Astrocyte of the hippocampus (primary cell): ENCODE results near the gene ANK3.

Source experiments
- DNase-seq: peaks from one replicate; pipeline ENCODE4 v3.0.0; 2011; ENCODE audit warnings: low read depth, low spot score

ANK3 gene

GRCh38 chr10:60389413-60390025 lies at the start of gene ANK3:
Gene ANK3, minus strand, starts transcription at chr10:60389875. Its CDS starts 337 bp downstream, at chr10:60389538.
- DNase-seq, result no peak

- peak; percentile 75 for DNase-seq
Observed at GRCh38 chr10:60434418-60435046, 44.9 kb upstream of the ANK3 start.

GRCh38 chr10:60433684-60434083 lies 44.0 kb upstream of the ANK3 start:
- peak; percentile 22 for DNase-seq

- no peak for DNase-seq
Observed at GRCh38 chr10:60430836-60431597, 41.3 kb upstream of the ANK3 start.

GRCh38 chr10:60430017-60430416 lies 40.3 kb upstream of the ANK3 start:
- DNase-seq, result peak; percentile 93

- DNase-seq, result no peak
Observed at GRCh38 chr10:60429084-60429849, 39.6 kb upstream of the ANK3 start.

DNA sequence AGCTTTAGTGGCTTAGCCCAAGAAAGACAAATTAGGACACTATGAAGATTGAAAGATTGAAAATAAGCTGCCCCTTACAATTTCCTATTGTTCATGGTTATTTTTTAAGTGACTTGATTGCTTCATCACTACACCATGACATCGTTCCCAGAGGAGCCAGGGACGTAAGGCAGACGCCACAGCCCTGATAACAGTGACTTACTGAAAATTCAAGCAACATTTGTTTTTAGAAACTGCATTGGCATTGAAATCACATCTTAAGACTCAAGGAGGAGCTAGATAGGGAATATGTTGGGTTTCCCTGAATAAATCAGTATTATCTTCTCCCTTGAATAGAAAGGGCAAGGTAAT lies 38.7 kb upstream of the ANK3 start:
- DNase-seq, result peak; percentile 24

GRCh38 chr10:60427709-60428386 lies 38.2 kb upstream of the ANK3 start:
- no peak for DNase-seq

DNA sequence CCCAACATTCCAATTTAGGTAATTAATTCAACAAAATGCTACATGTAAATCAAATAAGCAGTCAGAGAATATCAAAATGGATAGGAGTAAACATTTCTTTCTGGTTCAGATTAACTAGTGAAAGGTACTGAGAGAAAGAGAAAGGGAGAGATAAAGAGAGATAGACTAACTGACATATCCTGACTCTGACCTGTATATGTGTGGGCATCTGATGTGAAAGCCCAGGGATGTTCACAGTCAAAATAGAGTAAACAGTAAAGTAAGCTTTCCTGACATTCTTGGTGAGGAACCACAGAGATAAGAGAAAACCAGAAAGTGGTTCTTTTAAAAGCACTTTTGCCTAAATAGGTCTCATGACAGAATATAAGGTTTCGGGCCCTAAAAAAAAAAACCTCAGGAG lies 37.5 kb upstream of the ANK3 start:
- DNase-seq, result peak; percentile 22

DNA sequence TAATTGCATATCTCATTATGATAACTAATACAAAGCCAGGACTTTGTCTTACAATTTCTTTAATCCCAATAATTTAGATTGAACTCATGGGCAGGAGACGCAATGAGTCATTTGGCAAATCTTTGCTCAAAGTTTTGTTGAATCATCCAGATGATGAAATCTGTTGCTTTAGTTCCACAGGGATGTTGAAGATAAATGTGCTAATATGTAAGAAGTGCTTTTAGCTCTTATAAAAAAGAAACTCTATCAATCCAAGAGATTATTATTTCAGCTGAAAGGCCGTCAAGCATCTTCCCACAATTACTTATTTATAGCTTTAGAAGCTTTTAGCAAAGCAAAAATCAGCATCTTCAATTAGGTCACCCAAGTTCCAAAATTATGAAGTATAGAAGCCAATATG lies 36.8 kb upstream of the ANK3 start:
- DNase-seq, result peak; percentile 73

DNA sequence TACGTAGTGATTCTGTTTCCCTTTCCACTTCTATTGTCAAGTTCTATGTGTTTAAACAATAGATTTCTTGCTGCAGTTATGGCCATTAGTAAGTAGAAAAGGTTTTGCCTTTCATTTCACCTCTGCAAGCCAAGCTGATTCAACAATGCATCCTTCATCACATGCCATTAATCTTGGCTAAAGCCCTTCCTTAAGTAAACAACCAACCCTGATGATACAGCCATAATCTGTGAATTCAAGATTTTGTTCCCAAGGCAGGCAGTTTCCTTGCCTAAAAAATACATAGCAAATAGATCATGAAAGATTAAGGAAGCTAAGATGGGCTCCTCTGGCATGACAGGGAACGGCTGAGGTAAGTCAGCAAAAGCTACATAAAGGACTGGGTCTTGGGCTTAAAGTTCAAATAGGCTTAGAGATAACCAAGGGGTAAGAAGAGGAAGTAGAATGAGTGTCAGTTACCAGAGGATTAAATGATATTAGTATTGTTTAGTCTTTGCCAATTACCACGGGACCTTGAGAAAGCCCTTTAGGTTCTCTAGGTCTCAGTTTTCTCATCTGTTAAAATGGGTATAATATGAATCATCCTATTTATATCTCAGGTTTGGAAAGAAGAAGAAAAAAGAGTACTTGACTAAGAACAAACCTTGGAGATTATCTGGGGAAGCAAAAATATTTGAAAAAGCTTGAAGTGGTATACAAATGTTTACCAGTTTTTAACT lies 35.9 kb upstream of the ANK3 start:
- peak; percentile 51 for DNase-seq

DNA sequence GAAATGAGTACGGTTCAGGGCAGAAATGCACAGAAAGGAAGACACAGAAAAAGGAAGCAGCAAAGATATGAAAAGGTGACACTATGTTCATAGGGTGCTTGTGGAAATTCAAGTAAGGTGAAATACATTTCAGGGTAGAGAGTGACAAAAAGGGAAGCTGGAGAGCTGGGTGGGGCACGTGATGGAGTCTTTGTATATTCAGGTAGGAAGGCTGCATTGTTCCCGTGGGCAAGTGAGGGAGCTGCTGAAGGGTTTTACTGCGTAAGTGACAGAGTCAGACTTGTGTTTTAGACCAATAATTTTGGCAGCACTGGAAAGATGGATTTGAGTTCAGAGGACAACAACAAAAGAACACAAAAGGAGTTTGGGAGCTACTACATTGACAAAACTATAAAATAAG lies 35.3 kb upstream of the ANK3 start:
- no peak for DNase-seq

- DNase-seq, result peak; percentile 23
Observed at GRCh38 chr10:60423920-60424319, 34.2 kb upstream of the ANK3 start.

- no peak for DNase-seq
Observed at GRCh38 chr10:60422809-60423208, 33.1 kb upstream of the ANK3 start.

DNA sequence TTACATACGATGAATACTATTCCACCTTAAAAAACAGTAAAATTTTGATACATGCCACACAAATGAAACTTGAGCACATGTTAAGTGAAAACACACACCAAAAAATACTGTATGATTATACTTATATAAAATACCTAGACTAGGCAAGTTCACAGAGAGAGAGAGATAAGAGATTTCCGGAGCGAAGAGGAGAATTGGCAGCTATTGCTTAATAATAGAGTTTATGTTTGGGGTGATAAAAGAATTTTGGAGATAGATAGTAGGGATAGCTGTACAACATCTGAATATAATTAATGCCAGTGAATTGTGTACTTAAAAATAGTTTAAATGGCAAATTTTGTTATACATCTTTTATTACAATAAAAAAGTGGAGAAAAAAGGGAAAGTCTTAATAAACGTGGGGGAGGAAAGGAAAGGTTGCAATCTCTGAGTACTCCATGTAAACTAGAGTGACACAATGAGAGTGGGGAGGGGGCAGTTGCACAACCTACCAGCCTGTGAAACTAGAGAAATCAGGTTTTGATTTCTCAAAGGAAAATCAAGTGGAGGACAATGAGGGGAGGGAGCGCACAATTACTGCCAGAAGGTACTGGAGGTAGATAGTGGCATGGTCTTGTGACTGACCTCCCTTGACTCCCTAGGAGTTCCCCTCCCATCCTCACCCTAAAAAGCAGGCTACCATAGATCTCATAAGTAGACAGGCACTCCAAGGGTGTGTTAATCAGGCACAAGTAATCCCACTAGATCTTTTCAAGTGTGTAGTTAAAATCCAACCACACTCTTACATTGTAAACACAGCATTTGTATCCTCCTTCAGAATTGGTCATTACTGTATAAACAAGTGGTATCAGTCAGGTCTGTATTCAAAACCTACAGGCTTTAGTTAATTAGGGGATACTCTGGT lies 31.6 kb upstream of the ANK3 start:
- no peak for DNase-seq

GRCh38 chr10:60419249-60419648 lies 29.6 kb upstream of the ANK3 start:
- no peak for DNase-seq

GRCh38 chr10:60417901-60418300 lies 28.2 kb upstream of the ANK3 start:
- DNase-seq, result no peak

DNA sequence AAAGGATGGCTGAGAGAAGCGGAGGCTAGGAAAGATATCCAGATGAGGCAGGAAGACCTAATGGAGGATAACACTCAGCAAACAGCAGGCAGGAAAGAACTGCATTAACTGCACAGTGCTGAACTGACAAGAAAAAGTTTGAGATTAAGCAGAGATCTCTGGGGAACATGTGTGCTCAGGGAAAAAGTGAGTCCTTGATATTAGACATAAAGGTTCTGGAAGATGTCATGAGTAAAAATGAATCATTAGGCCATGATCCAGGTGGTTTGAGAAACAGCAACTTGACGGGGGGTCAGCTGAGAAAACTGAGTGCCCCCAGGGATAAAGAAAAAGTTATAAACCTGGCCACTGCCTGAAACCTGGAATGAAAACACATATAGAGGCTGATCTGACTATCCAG lies 27.3 kb upstream of the ANK3 start:
- no peak for DNase-seq

DNA sequence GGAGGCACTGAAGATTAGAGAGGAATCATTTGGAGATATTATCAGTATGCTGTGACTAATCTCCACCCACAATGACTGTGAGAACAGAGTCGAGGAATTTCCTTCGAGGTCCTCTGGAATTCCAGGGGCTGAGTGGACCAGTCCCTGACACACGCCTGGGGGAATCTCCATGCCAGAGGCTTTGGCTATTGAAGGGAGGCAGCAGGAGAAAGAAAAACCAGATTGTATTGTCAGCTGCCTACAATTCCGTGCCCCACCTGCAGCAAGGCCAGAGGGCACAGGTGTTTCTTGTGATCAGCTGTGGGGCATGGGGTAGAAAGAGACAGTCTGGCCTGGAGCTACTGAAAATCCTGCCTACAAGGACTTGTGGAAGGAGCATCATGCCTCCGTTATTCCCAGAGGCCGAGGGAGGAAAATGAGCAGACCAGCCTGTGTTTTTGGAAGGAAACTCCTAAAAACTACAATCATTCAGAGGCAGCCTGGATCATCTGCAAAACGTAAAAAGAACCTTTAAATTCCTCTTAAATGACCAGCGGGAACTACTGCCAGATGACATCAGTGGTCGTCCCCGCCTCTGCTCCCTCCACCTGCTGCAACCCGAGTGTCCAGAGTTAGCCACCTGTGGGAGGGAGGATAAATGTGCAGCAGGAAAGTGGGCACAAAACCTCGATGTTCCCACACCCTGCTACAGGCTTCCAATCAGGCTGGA lies 25.4 kb upstream of the ANK3 start:
- peak; percentile 91 for DNase-seq
